ENCODE measurements around the gene NPR2. TPM values are rescaled to one million over a fixed set of nuclear protein-coding genes. Genes with fewer than 3 reads are reported as not detected.

The NPR2 gene
- 7.7 TPM for total RNA-seq
- 1 to 10 TPM in 2 of 4 donors, under 1 TPM in 1, not detected in 1; 0.46 to 1.9 (median 1.5) TPM for polyA plus RNA-seq

DNA sequence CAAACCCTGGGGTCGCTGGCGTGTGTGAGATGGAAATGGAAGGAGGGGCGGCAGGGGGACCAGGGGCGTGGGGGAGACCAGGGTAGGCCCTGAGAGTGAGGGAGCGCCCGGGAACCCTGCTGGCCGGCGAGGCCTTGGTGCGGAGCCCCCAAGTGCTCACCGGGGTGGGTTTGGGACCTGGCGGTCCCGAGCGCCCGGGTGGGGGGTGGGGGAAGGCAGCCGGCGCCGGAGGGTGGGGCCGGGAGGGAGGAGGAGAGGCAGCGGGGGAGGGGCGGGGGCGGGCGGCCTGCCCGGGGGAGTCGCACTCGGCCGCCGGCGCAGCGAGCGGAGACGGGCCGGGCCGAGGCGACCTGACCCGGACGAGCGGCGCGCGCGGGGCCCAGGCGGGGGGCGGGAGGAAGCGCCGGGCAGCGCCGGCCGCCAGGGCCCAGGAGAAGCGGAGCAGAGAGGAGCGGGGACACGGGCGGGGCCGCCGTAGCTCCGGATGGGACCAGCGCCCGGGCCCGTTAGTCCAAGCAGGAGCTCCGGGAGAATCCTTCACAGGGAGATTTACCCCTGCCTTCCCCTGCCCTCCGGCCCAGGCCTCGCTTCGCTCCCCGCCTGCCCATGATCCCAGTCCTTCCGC, at the start of gene NPR2:
NPR2 (plus strand) TSS at position 295 of the 625 bp plus-strand sequence. CDS start 818 bp downstream, outside the sequence.
- Mint-ChIP-seq H3K4me1 (peaks cover 0 to 20% (median 14%) of the 10 kb centered on the region in 4 donors), H3K36me3 (peaks cover 20% of the 10 kb centered on the region), H3K9me3 (no peaks in the 10 kb centered on the region), H3K27ac (peak within 1 kb of the TSS in 2 of 3 donors; percentile 71 to 73), H3K27me3 (no peaks in the 10 kb centered on the region), H3K4me3 (no peak within 1 kb of the TSS)
- Histone ChIP-seq H3K4me1 (ENCODE audit: control insufficient read depth, insufficient read depth, low read length, poor library complexity, severe bottlenecking) (no peaks in the 10 kb centered on the region), H3K36me3 (ENCODE audit: control insufficient read depth, insufficient read depth, low read length) (no peaks in the 10 kb centered on the region), H3K4me3 (ENCODE audit: low read depth, low read length) (no peak within 1 kb of the TSS), H3K9me3 (ENCODE audit: control insufficient read depth in 2 of 2, low read length in 2 of 2) (no peaks in the 10 kb centered on the region), H3K27me3 (ENCODE audit: control insufficient read depth, insufficient read depth, low read length) (no peaks in the 10 kb centered on the region), H3K27ac (ENCODE audit: insufficient read depth, low read length, poor library complexity, severe bottlenecking) (no peak within 1 kb of the TSS)
- ATAC-seq (ENCODE audit: low read depth in 2 of 2), result no peak
- no peak for DNase-seq

- H3K27ac Mint-ChIP-seq, result peak overlapping the region; percentile 33 to 86 (median 83)
- peaks cover 45% of the 10 kb centered on the region for H3K36me3 Mint-ChIP-seq
- H3K9me3 Mint-ChIP-seq, result no peaks in the 10 kb centered on the region
- Histone ChIP-seq H3K9me3 (ENCODE audit: control insufficient read depth in 2 of 2, low read length in 2 of 2) (no peaks in the 10 kb centered on the region), H3K4me1 (ENCODE audit: control insufficient read depth, insufficient read depth, low read length, poor library complexity, severe bottlenecking) (peaks cover 14% of the 10 kb centered on the region), H3K36me3 (ENCODE audit: control insufficient read depth, insufficient read depth, low read length) (peaks cover 73% of the 10 kb centered on the region), H3K27ac (ENCODE audit: insufficient read depth, low read length, poor library complexity, severe bottlenecking) (no peak overlapping the region), H3K4me3 (ENCODE audit: low read depth, low read length) (no peak overlapping the region), H3K27me3 (ENCODE audit: control insufficient read depth, insufficient read depth, low read length) (no peaks in the 10 kb centered on the region)
- no peak for ATAC-seq (ENCODE audit: low read depth in 2 of 2)
- no peak for DNase-seq
- H3K27me3 Mint-ChIP-seq, result no peaks in the 10 kb centered on the region
- peaks cover 7 to 29% (median 22%) of the 10 kb centered on the region in 4 donors for H3K4me1 Mint-ChIP-seq
- no peak overlapping the region for H3K4me3 Mint-ChIP-seq
Measured at GRCh38 chr9:35741740-35742139, 49.7 kb upstream of the NPR2 start.

- Histone ChIP-seq H3K36me3 (ENCODE audit: control insufficient read depth, insufficient read depth, low read length) (peaks cover 56% of the 10 kb centered on the region), H3K27me3 (ENCODE audit: control insufficient read depth, insufficient read depth, low read length) (no peaks in the 10 kb centered on the region), H3K4me3 (ENCODE audit: low read depth, low read length) (no peak overlapping the region), H3K27ac (ENCODE audit: insufficient read depth, low read length, poor library complexity, severe bottlenecking) (no peak overlapping the region), H3K4me1 (ENCODE audit: control insufficient read depth, insufficient read depth, low read length, poor library complexity, severe bottlenecking) (peaks cover 31% of the 10 kb centered on the region), H3K9me3 (ENCODE audit: control insufficient read depth in 2 of 2, low read length in 2 of 2) (no peaks in the 10 kb centered on the region)
- Mint-ChIP-seq H3K4me3 (no peak overlapping the region), H3K9me3 (no peaks in the 10 kb centered on the region), H3K4me1 (peaks cover 24 to 43% (median 39%) of the 10 kb centered on the region in 4 donors), H3K27ac (peak overlapping the region in 2 of 3 donors; percentile 11 to 79), H3K27me3 (no peaks in the 10 kb centered on the region), H3K36me3 (peaks cover 37% of the 10 kb centered on the region)
- no peak for ATAC-seq (ENCODE audit: low read depth in 2 of 2)
- no peak for DNase-seq
Measured at GRCh38 chr9:35743452-35743851, 47.9 kb upstream of the NPR2 start.

DNA sequence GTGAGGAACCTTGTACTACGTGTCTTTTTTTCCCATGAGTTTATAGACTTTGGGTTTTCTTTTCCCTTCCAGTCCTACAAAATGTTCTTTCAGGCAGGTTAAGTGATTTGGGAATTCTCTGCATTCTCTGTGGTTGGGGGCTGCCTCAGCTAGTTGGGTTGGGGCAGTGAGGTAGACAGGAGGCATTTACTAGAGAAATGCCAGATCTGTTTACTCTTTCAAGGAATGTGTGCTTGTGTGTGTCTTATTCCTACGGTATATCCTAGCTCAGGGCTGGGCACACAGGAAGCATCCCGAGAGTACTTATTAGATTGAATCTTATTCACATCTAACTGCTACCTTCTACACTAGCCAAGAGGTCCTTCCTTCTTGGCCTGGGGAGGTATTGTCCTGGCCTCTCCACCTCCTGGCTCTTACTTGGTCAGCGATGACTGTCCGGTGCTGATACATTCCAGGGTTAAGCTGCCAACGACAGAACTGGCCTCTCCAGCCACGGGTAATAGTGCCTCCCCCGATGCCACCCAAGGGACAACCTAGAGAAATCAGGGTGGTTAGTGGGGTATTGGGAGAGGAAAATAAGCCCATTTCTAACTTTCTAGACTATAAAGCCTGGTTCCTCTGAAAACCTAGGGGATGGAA, 47.4 kb upstream of the NPR2 start:
- peaks cover 32% of the 10 kb centered on the region for H3K4me1 ChIP-seq (ENCODE audit: control insufficient read depth, insufficient read depth, low read length, poor library complexity, severe bottlenecking)
- H3K4me3 Mint-ChIP-seq, result no peak overlapping the region
- H3K27me3 Mint-ChIP-seq, result no peaks in the 10 kb centered on the region
- peaks cover 32% of the 10 kb centered on the region for H3K36me3 Mint-ChIP-seq
- no peak for DNase-seq
- H3K27me3 ChIP-seq (ENCODE audit: control insufficient read depth, insufficient read depth, low read length), result no peaks in the 10 kb centered on the region
- H3K9me3 ChIP-seq (ENCODE audit: control insufficient read depth in 2 of 2, low read length in 2 of 2), result no peaks in the 10 kb centered on the region
- H3K4me1 Mint-ChIP-seq, result peaks cover 24 to 43% (median 39%) of the 10 kb centered on the region in 4 donors
- peaks cover 52% of the 10 kb centered on the region for H3K36me3 ChIP-seq (ENCODE audit: control insufficient read depth, insufficient read depth, low read length)
- H3K4me3 ChIP-seq (ENCODE audit: low read depth, low read length), result no peak overlapping the region
- H3K27ac ChIP-seq (ENCODE audit: insufficient read depth, low read length, poor library complexity, severe bottlenecking), result no peak overlapping the region
- no peaks in the 10 kb centered on the region for H3K9me3 Mint-ChIP-seq
- peak overlapping the region in 2 of 3 donors; percentile 11 to 79 for H3K27ac Mint-ChIP-seq
- ATAC-seq (ENCODE audit: low read depth in 2 of 2), result no peak

DNA sequence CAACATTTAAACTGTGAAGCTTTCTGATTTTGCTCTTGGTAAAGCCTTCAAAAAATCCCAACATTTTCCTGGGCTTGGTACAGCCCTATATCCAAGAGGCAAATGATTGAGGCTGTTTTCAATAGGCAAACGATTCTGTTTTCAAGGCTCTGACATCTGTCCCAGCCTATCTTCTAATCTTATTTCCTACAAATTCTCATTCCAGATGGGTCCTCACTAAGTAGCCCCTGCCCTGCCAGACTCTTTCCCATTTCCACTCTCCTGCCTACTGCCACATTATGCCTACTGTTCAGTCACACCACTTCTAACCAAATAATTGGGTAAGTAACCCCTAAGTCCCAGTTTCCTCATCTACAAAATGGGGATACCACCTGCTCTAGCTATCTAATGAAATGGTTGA, 45.8 kb upstream of the NPR2 start:
- Mint-ChIP-seq H3K27me3 (no peaks in the 10 kb centered on the region), H3K4me3 (peak overlapping the region in 2 of 4 donors; percentile 92 to 93), H3K9me3 (no peaks in the 10 kb centered on the region), H3K4me1 (peaks cover 24 to 54% (median 49%) of the 10 kb centered on the region in 4 donors), H3K27ac (peak overlapping the region in 2 of 3 donors; percentile 66 to 87), H3K36me3 (peaks cover 31% of the 10 kb centered on the region)
- DNase-seq, result no peak
- no peaks in the 10 kb centered on the region for H3K27me3 ChIP-seq (ENCODE audit: control insufficient read depth, insufficient read depth, low read length)
- H3K4me1 ChIP-seq (ENCODE audit: control insufficient read depth, insufficient read depth, low read length, poor library complexity, severe bottlenecking), result peaks cover 43% of the 10 kb centered on the region
- no peaks in the 10 kb centered on the region for H3K9me3 ChIP-seq (ENCODE audit: control insufficient read depth in 2 of 2, low read length in 2 of 2)
- peak overlapping the region; percentile 2 for H3K27ac ChIP-seq (ENCODE audit: insufficient read depth, low read length, poor library complexity, severe bottlenecking)
- peaks cover 37% of the 10 kb centered on the region for H3K36me3 ChIP-seq (ENCODE audit: control insufficient read depth, insufficient read depth, low read length)
- no peak for ATAC-seq (ENCODE audit: low read depth in 2 of 2)
- peak overlapping the region; percentile 53 for H3K4me3 ChIP-seq (ENCODE audit: low read depth, low read length)

- Mint-ChIP-seq H3K4me1 (peaks cover 24 to 64% (median 51%) of the 10 kb centered on the region in 4 donors), H3K4me3 (peak overlapping the region; percentile 92 to 95 (median 93)), H3K27ac (peak overlapping the region in 2 of 3 donors; percentile 66 to 86), H3K36me3 (peaks cover 37% of the 10 kb centered on the region), H3K27me3 (no peaks in the 10 kb centered on the region), H3K9me3 (no peaks in the 10 kb centered on the region)
- ATAC-seq (ENCODE audit: low read depth in 2 of 2) (no peak), DNase-seq (no peak)
- peaks cover 31% of the 10 kb centered on the region for H3K36me3 ChIP-seq (ENCODE audit: control insufficient read depth, insufficient read depth, low read length)
- H3K4me1 ChIP-seq (ENCODE audit: control insufficient read depth, insufficient read depth, low read length, poor library complexity, severe bottlenecking), result peaks cover 46% of the 10 kb centered on the region
- peak overlapping the region; percentile 7 for H3K27ac ChIP-seq (ENCODE audit: insufficient read depth, low read length, poor library complexity, severe bottlenecking)
- no peaks in the 10 kb centered on the region for H3K27me3 ChIP-seq (ENCODE audit: control insufficient read depth, insufficient read depth, low read length)
- peak overlapping the region; percentile 87 for H3K4me3 ChIP-seq (ENCODE audit: low read depth, low read length)
- H3K9me3 ChIP-seq (ENCODE audit: control insufficient read depth in 2 of 2, low read length in 2 of 2), result no peaks in the 10 kb centered on the region
Measured at GRCh38 chr9:35746583-35746982, 44.8 kb upstream of the NPR2 start.

DNA sequence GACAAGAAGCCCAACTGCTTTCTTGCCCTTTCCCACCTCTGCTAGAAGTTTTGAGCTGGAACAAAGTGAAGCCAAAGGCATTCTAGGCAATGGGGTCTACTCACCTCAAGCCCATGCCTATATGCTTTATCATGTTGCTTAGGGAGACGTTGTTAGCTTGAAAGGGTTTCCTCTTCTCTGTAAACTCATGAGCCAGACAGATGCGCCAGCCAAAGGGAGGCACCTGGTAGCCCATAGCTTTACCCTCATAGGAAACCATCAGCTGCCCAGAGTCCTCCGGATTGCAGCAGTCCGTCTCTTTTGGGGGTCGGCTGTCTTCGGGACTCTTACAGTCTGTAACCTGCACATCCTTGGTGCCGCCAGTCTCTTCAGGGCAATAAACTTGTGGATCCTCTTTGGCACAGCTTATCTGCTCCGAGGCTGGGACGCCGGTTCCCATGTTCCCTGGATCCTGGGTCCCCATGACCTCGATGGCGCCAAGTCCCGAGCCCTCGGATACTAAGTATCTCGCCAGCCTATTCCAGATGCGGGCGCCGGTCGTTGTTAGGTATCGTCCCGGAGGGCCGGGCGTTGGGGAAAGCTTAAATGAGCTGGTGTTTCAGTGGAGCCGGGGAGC, 43.0 kb upstream of the NPR2 start:
- peak in 1 of 3 donors; percentile 42 for DNase-seq
- ATAC-seq (ENCODE audit: low read depth in 2 of 2), result no peak
- Histone ChIP-seq H3K4me3 (ENCODE audit: low read depth, low read length) (peak overlapping the region; percentile 87), H3K9me3 (ENCODE audit: control insufficient read depth in 2 of 2, low read length in 2 of 2) (no peaks in the 10 kb centered on the region), H3K27ac (ENCODE audit: insufficient read depth, low read length, poor library complexity, severe bottlenecking) (peak overlapping the region; percentile 80), H3K36me3 (ENCODE audit: control insufficient read depth, insufficient read depth, low read length) (peaks cover 30% of the 10 kb centered on the region), H3K27me3 (ENCODE audit: control insufficient read depth, insufficient read depth, low read length) (no peaks in the 10 kb centered on the region), H3K4me1 (ENCODE audit: control insufficient read depth, insufficient read depth, low read length, poor library complexity, severe bottlenecking) (peaks cover 46% of the 10 kb centered on the region)
- Mint-ChIP-seq H3K27me3 (no peaks in the 10 kb centered on the region), H3K9me3 (no peaks in the 10 kb centered on the region), H3K4me3 (peak overlapping the region; percentile 92 to 95 (median 93)), H3K36me3 (peaks cover 35% of the 10 kb centered on the region), H3K27ac (peak overlapping the region; percentile 66 to 82 (median 80)), H3K4me1 (peaks cover 24 to 66% (median 47%) of the 10 kb centered on the region in 4 donors)

All from CD4-positive, CD25-positive, alpha-beta regulatory T cell (primary cell).